PC-9 (cell line): Measurements from ENCODE around the gene EFCAB11.

Experiments
- CTCF ChIP-seq: fragments of 200-600 bp; sonication (generic); conservative IDR thresholded peaks from 2 replicates; pipeline ENCODE4 v1.6.1; 2017; ENCODE audit warnings: mixed run types, antibody characterized with exemption, mild to moderate bottlenecking, moderate library complexity
- EZH2 ChIP-seq: fragments of 200-600 bp; sonication (generic); IDR thresholded peaks from 2 replicates; pipeline ENCODE4 v1.8.0; 2017; ENCODE audit warnings: antibody characterized with exemption, low read depth

- TF ChIP-seq CTCF, result peak; percentile 38; the same call in 1 of the 2 replicates
- no peak for TF ChIP-seq EZH2
Measured at GRCh38 chr14:89954070-89955021, at the start of gene EFCAB11.
